ENCODE results near the gene RAB31.
"Not testable (repeated sequence)": the region's sequence is repeated elsewhere in the genome, so short reads cannot be mapped to it uniquely, and the experiment has no call there.

GRCh38 chr18:9678216-9678615, 29.9 kb upstream of the RAB31 start:
- TF ChIP-seq CTCF, POLR2A, EP300 (IDR thresholded peaks at IDR 0.05): not testable (repeated sequence)

All from tibial nerve (tissue), 4 donors.